GM12873 (cell line): ENCODE data around the gene LMAN1.

Experiments used
- CTCF ChIP-seq: IDR thresholded peaks from 2 replicates; pipeline ENCODE4 v1.5.1; 2012; ENCODE audit warnings: low read depth, mild to moderate bottlenecking, moderate library complexity, low read length, control low read depth; ENCODE audit not compliant: insufficient read depth; ENCODE audit errors: missing control alignments

The LMAN1 gene

GRCh38 chr18:59303006-59303405 lies 56.1 kb downstream of the LMAN1 start:
- no peak for TF ChIP-seq CTCF

GRCh38 chr18:59301929-59302328 lies 57.1 kb downstream of the LMAN1 start:
- TF ChIP-seq CTCF = no peak

DNA sequence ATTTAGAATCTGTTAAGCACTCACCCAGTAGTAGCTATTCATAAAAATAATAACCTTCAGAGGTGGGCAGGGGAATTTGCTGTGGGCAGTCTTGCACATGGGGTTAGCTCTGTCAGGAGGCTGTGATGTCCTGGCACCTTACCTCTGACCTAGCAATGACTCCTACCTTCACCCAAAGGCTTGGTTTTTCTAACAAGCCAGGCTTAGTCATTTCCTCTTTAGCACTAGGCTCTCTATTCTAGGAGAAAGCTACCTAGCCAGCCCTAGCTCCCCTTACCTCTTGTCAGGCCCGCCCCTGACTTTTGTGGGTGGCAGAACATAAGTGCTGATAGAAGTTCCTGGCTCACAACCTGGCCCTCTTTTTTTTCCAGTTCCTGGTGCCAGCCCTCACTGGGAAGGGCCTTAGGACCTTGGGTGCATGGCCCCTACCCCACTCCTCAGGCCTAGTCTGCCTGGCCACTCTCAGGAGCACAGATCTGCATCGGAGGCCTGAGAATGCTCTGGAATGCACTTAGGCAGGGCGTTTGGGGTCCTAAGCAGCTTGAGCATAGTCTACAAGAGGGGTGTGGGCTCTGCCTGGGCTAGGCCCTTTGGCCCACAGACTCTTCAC lies 58.3 kb downstream of the LMAN1 start:
- TF ChIP-seq CTCF = no peak

DNA sequence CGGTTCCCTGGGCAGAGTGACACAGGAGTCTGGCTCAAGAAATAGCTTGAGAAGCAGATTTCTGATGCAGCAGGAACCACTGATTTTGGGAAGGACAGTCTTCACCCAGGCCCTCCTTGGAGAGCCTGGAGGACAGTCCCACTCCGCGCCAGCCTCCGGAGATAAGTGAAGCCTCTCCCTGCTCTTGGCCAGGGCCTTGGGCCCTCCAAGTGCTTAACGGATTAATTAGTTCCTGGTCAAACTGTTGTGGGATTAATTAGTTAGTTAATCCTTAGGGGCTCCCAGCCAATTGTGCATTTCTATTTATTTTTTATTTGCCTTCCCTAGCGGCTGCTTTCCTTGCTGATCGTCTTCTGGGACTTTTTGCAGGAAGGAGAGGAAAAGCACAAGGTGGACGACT lies 60.2 kb downstream of the LMAN1 start:
- TF ChIP-seq CTCF = no peak

- no peak for TF ChIP-seq CTCF
These were observed 65.7 kb downstream of the LMAN1 start for GRCh38 chr18:59293317-59293716.

DNA sequence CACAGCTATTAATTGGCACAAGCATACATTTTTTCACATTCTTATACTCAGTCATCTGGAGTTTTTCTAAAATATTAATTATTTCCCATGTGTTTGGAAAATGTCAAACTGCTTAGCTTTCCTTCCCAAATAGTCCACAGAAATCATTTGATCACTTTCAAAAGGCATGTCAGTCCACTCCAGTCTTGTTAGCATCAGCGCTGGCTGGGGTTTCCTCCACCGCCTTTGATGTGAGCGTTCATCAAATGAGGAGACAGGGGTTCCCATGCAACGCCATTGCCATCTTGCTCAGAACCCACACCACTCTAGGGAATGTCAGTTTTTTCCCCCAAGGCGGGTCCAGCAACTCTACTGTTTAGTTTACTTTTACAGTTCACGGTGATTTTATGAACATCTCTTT lies 72.7 kb downstream of the LMAN1 start:
- no peak for TF ChIP-seq CTCF

- TF ChIP-seq CTCF = no peak
These were observed 76.7 kb downstream of the LMAN1 start for GRCh38 chr18:59282341-59282740.
